Limb (tissue), 2 donors: ENCODE results near the gene PRSS21.
A peak's percentile ranks its signal among the peaks of the same experiment; 100 is the strongest.

Experiments used
- DNase-seq, 2 donors: peaks; one replicate each; pipeline ENCODE4 v3.0.0-alpha.2; 2016; ENCODE audit errors: extremely low spot score in 2 of 2

The PRSS21 gene

GRCh38 chr16:2779978-2780898 lies 36.8 kb upstream of the PRSS21 start:
- no peak for DNase-seq

GRCh38 chr16:2782583-2783351 lies 34.3 kb upstream of the PRSS21 start:
- DNase-seq = no peak

- DNase-seq = no peak
These were observed 33.3 kb upstream of the PRSS21 start for GRCh38 chr16:2783581-2784357.

- DNase-seq = no peak
These were observed 32.5 kb upstream of the PRSS21 start for GRCh38 chr16:2784358-2785100.

GRCh38 chr16:2785101-2785991 lies 31.7 kb upstream of the PRSS21 start:
- peak in 1 of 2 donors; percentile 30 for DNase-seq

GRCh38 chr16:2786061-2786825 lies 30.8 kb upstream of the PRSS21 start:
- no peak for DNase-seq

- no peak for DNase-seq
These were observed 30.2 kb upstream of the PRSS21 start for GRCh38 chr16:2786826-2787151.

- DNase-seq = no peak
These were observed 29.6 kb upstream of the PRSS21 start, which contains the start of gene PRSS33 for GRCh38 chr16:2787406-2787805. TSS of gene PRSS33 (minus strand) at chr16:2787560. CDS start at chr16:2786547, 1,013 bp downstream.

GRCh38 chr16:2787961-2788360 lies 29.1 kb upstream of the PRSS21 start:
- DNase-seq = no peak

GRCh38 chr16:2790631-2791030 lies 26.4 kb upstream of the PRSS21 start:
- DNase-seq = no peak

- no peak for DNase-seq
These were observed 25.9 kb upstream of the PRSS21 start for GRCh38 chr16:2791174-2791573.

GRCh38 chr16:2792940-2793339 lies 24.1 kb upstream of the PRSS21 start:
- DNase-seq = no peak

- no peak for DNase-seq
These were observed 21.5 kb upstream of the PRSS21 start for GRCh38 chr16:2795395-2796143.

- no peak for DNase-seq
These were observed 18.3 kb upstream of the PRSS21 start for GRCh38 chr16:2798723-2799204.

GRCh38 chr16:2799205-2799858 lies 17.7 kb upstream of the PRSS21 start:
- no peak for DNase-seq

- no peak for DNase-seq
These were observed 17.2 kb upstream of the PRSS21 start for GRCh38 chr16:2799859-2800226.

GRCh38 chr16:2803545-2804195 lies 13.4 kb upstream of the PRSS21 start:
- DNase-seq = no peak
